Measurements from ENCODE around the gene ARVCF. TPM values are rescaled to one million over a fixed set of nuclear protein-coding genes. Genes with fewer than 3 reads are reported as not detected.

Gene ARVCF
- total and polyA plus RNA-seq, 9 of the 15 experiments (the other 6 are each of a cell fraction or from before 2014, with no cell fraction given) = 0.03 to 97.4 (median 15.6) TPM

GRCh38 chr22:19970479-19971275, 45.9 kb downstream of the ARVCF start (continued):
- TF ChIP-seq MGA (IDR thresholded peaks at IDR 0.05) = no peak
- TF ChIP-seq, protein P1, sequence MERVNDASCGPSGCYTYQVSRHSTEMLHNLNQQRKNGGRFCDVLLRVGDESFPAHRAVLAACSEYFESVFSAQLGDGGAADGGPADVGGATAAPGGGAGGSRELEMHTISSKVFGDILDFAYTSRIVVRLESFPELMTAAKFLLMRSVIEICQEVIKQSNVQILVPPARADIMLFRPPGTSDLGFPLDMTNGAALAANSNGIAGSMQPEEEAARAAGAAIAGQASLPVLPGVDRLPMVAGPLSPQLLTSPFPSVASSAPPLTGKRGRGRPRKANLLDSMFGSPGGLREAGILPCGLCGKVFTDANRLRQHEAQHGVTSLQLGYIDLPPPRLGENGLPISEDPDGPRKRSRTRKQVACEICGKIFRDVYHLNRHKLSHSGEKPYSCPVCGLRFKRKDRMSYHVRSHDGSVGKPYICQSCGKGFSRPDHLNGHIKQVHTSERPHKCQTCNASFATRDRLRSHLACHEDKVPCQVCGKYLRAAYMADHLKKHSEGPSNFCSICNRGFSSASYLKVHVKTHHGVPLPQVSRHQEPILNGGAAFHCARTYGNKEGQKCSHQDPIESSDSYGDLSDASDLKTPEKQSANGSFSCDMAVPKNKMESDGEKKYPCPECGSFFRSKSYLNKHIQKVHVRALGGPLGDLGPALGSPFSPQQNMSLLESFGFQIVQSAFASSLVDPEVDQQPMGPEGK (CRISPR knock-in tag; IDR thresholded peaks at IDR 0.05; ENCODE audit: borderline replicate concordance) = no peak
- no peak for TF ChIP-seq ZNF3 (CRISPR knock-in tag; IDR thresholded peaks at IDR 0.05)
- TF ChIP-seq TFAM (CRISPR knock-in tag; conservative IDR thresholded peaks at IDR 0.05) = no peak
- TF ChIP-seq ZZZ3 (IDR thresholded peaks at IDR 0.05) = no peak
- TF ChIP-seq ZBTB12 (CRISPR knock-in tag; IDR thresholded peaks at IDR 0.05) = no peak
- TF ChIP-seq CHD2 (IDR thresholded peaks at IDR 0.05; ENCODE audit: low read depth, low read length) = no peak; the same call in none of the 2 replicates
- TF ChIP-seq ATF7 (IDR thresholded peaks at IDR 0.05) = peak; percentile 35; the same call in 1 of the 2 replicates
- peak; percentile 65; the same call in 1 of the 2 replicates for TF ChIP-seq ZC3H11A (IDR thresholded peaks at IDR 0.05; ENCODE audit: low read depth, low read length)
- TF ChIP-seq EP400 (IDR thresholded peaks at IDR 0.05) = no peak
- no peak for TF ChIP-seq MBD1 (CRISPR knock-in tag; IDR thresholded peaks at IDR 0.05)

Data from K562 (cell line).